ENCODE measurements around the gene NRXN2.

NRXN2 gene

GRCh38 chr11:64588701-64589100, 134.3 kb downstream of the NRXN2 start:
- TF ChIP-seq CTCF (IDR thresholded peaks at IDR 0.05; ENCODE audit: low read length) (no peak), EZH2phosphoT487 (IDR thresholded peaks at IDR 0.05; ENCODE audit: low read length) (no peak), EZH2 (optimal IDR thresholded peaks at IDR 0.05; ENCODE audit: low read depth, low read length) (no peak)
- H3K4me2 ChIP-seq (ENCODE audit: low read depth, low read length): no peak overlapping the region
- no peaks in the 10 kb centered on the region for H4K20me1 ChIP-seq (ENCODE audit: insufficient read depth, low read length)
- H3K9ac ChIP-seq (ENCODE audit: low read length): no peak overlapping the region
- DNase-seq: no peak
- H3K27me3 ChIP-seq (replicated peaks; ENCODE audit: insufficient read depth, low read length): peaks cover 96% of the 10 kb centered on the region
- H3K4me1 ChIP-seq (ENCODE audit: low read length): no peaks in the 10 kb centered on the region
- no peaks in the 10 kb centered on the region for H3F3A ChIP-seq (ENCODE audit: insufficient read depth, low read length)
- no peaks in the 10 kb centered on the region for H3K9me2 ChIP-seq (replicated peaks; ENCODE audit: insufficient read depth, low read length)
- H3K27ac ChIP-seq (ENCODE audit: low read length): no peak overlapping the region
- H2AFZ ChIP-seq (ENCODE audit: low read length): no peak overlapping the region
- no peak overlapping the region for H3K4me3 ChIP-seq (ENCODE audit: low read length)
- H3K36me3 ChIP-seq (replicated peaks; ENCODE audit: insufficient read depth, low read length): no peaks in the 10 kb centered on the region
- H3K79me2 ChIP-seq (ENCODE audit: low read length): no peaks in the 10 kb centered on the region
- H3K9me3 ChIP-seq (replicated peaks; ENCODE audit: insufficient read depth, low read length): no peaks in the 10 kb centered on the region

GRCh38 chr11:64586366-64586765, 136.6 kb downstream of the NRXN2 start:
- no peaks in the 10 kb centered on the region for H3K9me2 ChIP-seq (replicated peaks; ENCODE audit: insufficient read depth, low read length)
- H2AFZ ChIP-seq (ENCODE audit: low read length): no peak overlapping the region
- no peak overlapping the region for H3K9ac ChIP-seq (ENCODE audit: low read length)
- H3F3A ChIP-seq (ENCODE audit: insufficient read depth, low read length): no peaks in the 10 kb centered on the region
- H3K4me1 ChIP-seq (ENCODE audit: low read length): no peaks in the 10 kb centered on the region
- H3K4me3 ChIP-seq (ENCODE audit: low read length): no peak overlapping the region
- no peaks in the 10 kb centered on the region for H3K79me2 ChIP-seq (ENCODE audit: low read length)
- H3K4me2 ChIP-seq (ENCODE audit: low read depth, low read length): no peak overlapping the region
- peaks cover 95% of the 10 kb centered on the region for H3K27me3 ChIP-seq (replicated peaks; ENCODE audit: insufficient read depth, low read length)
- H3K27ac ChIP-seq (ENCODE audit: low read length): no peak overlapping the region
- H3K9me3 ChIP-seq (replicated peaks; ENCODE audit: insufficient read depth, low read length): no peaks in the 10 kb centered on the region
- no peaks in the 10 kb centered on the region for H4K20me1 ChIP-seq (ENCODE audit: insufficient read depth, low read length)
- no peak for TF ChIP-seq EZH2 (optimal IDR thresholded peaks at IDR 0.05; ENCODE audit: low read depth, low read length)
- TF ChIP-seq EZH2phosphoT487 (IDR thresholded peaks at IDR 0.05; ENCODE audit: low read length): no peak
- TF ChIP-seq CTCF (IDR thresholded peaks at IDR 0.05; ENCODE audit: low read length): no peak
- H3K36me3 ChIP-seq (replicated peaks; ENCODE audit: insufficient read depth, low read length): no peaks in the 10 kb centered on the region
- DNase-seq: no peak

- Histone ChIP-seq H3K4me1 (ENCODE audit: low read length) (no peaks in the 10 kb centered on the region), H3K27me3 (replicated peaks; ENCODE audit: insufficient read depth, low read length) (peaks cover 95% of the 10 kb centered on the region), H3K9me2 (replicated peaks; ENCODE audit: insufficient read depth, low read length) (no peaks in the 10 kb centered on the region), H3K27ac (ENCODE audit: low read length) (no peak overlapping the region), H3K79me2 (ENCODE audit: low read length) (no peaks in the 10 kb centered on the region), H3F3A (ENCODE audit: insufficient read depth, low read length) (no peaks in the 10 kb centered on the region), H3K9ac (ENCODE audit: low read length) (no peak overlapping the region), H2AFZ (ENCODE audit: low read length) (no peak overlapping the region), H3K9me3 (replicated peaks; ENCODE audit: insufficient read depth, low read length) (no peaks in the 10 kb centered on the region), H3K4me3 (ENCODE audit: low read length) (no peak overlapping the region), H4K20me1 (ENCODE audit: insufficient read depth, low read length) (no peaks in the 10 kb centered on the region), H3K36me3 (replicated peaks; ENCODE audit: insufficient read depth, low read length) (no peaks in the 10 kb centered on the region), H3K4me2 (ENCODE audit: low read depth, low read length) (no peak overlapping the region)
- TF ChIP-seq EZH2 (optimal IDR thresholded peaks at IDR 0.05; ENCODE audit: low read depth, low read length) (no peak), CTCF (IDR thresholded peaks at IDR 0.05; ENCODE audit: low read length) (no peak), EZH2phosphoT487 (IDR thresholded peaks at IDR 0.05; ENCODE audit: low read length) (no peak)
- DNase-seq: no peak
Observed at GRCh38 chr11:64585150-64585549, 137.8 kb downstream of the NRXN2 start.

Data from MM.1S (cell line).